Chondrocyte (in vitro differentiated cells): ENCODE measurements around the gene KDM4B. TPM values are rescaled to one million over a fixed set of nuclear protein-coding genes. Genes with fewer than 3 reads are reported as not detected.

Experiments
- DNase-seq: peaks from one replicate; pipeline ENCODE4 v3.0.0; 2021; ENCODE audit warnings: mixed read lengths, low spot score
- H3K27ac Mint-ChIP-seq: one replicate; pipeline ENCODE4 v1.8.0; 2021; ENCODE audit warnings: mild to moderate bottlenecking, moderate library complexity, mixed read lengths; ENCODE audit not compliant: unreplicated experiment
- H3K27me3 Mint-ChIP-seq: 2 replicates; pipeline ENCODE4 v1.8.0; 2021; ENCODE audit warnings: low read depth, mixed read lengths
- H3K36me3 Mint-ChIP-seq: 2 replicates; pipeline ENCODE4 v1.8.0; 2021; ENCODE audit warnings: low read depth, mixed read lengths
- H3K4me1 Mint-ChIP-seq: 2 replicates; pipeline ENCODE4 v1.8.0; 2021; ENCODE audit warnings: low read depth, mild to moderate bottlenecking, mixed read lengths
- H3K4me3 Mint-ChIP-seq: one replicate; pipeline ENCODE4 v1.8.0; 2021; ENCODE audit warnings: mild to moderate bottlenecking, moderate library complexity, mixed read lengths; ENCODE audit not compliant: unreplicated experiment
- H3K9me3 Mint-ChIP-seq: 2 replicates; pipeline ENCODE4 v1.8.0; 2021; ENCODE audit warnings: low read depth, mixed read lengths
- CTCF ChIP-seq: fragments of 200-600 bp; sonication (generic); IDR thresholded peaks from 2 replicates; pipeline ENCODE4 v1.5.0; 2021; ENCODE audit warnings: antibody characterized with exemption, mild to moderate bottlenecking, moderate library complexity
- total RNA-seq: library from RNA; stranded (reverse); gene quantifications from 3 replicates; pipeline ENCODE4 v1.2.1, GENCODE V29; 2021

KDM4B gene
- total RNA-seq, 1 donor from 2014 or later, result 52.2 TPM

- Mint-ChIP-seq H3K27me3 (no peaks in the 10 kb centered on the region), H3K27ac (no peak overlapping the region), H3K36me3 (peaks cover 7% of the 10 kb centered on the region), H3K9me3 (no peaks in the 10 kb centered on the region), H3K4me3 (no peak overlapping the region), H3K4me1 (no peaks in the 10 kb centered on the region)
- no peak for DNase-seq
- no peak for TF ChIP-seq CTCF
Measured at GRCh38 chr19:5073153-5073844, 104.4 kb downstream of the KDM4B start.

GRCh38 chr19:5074407-5074806, 105.5 kb downstream of the KDM4B start:
- Mint-ChIP-seq H3K4me3 (no peak overlapping the region), H3K9me3 (no peaks in the 10 kb centered on the region), H3K27me3 (no peaks in the 10 kb centered on the region), H3K36me3 (peaks cover 10% of the 10 kb centered on the region), H3K27ac (no peak overlapping the region), H3K4me1 (no peaks in the 10 kb centered on the region)
- no peak for TF ChIP-seq CTCF
- DNase-seq, result no peak

GRCh38 chr19:5074830-5075394, 106.0 kb downstream of the KDM4B start:
- H3K4me1 Mint-ChIP-seq, result no peaks in the 10 kb centered on the region
- no peak overlapping the region for H3K27ac Mint-ChIP-seq
- no peaks in the 10 kb centered on the region for H3K9me3 Mint-ChIP-seq
- no peak for DNase-seq
- H3K4me3 Mint-ChIP-seq, result no peak overlapping the region
- TF ChIP-seq CTCF, result no peak
- H3K36me3 Mint-ChIP-seq, result peaks cover 10% of the 10 kb centered on the region
- H3K27me3 Mint-ChIP-seq, result no peaks in the 10 kb centered on the region

GRCh38 chr19:5075597-5075996, 106.7 kb downstream of the KDM4B start:
- no peaks in the 10 kb centered on the region for H3K4me1 Mint-ChIP-seq
- H3K36me3 Mint-ChIP-seq, result peaks cover 14% of the 10 kb centered on the region
- H3K27ac Mint-ChIP-seq, result no peak overlapping the region
- no peak overlapping the region for H3K4me3 Mint-ChIP-seq
- DNase-seq, result no peak
- H3K27me3 Mint-ChIP-seq, result no peaks in the 10 kb centered on the region
- no peaks in the 10 kb centered on the region for H3K9me3 Mint-ChIP-seq
- TF ChIP-seq CTCF, result no peak

- TF ChIP-seq CTCF, result no peak
Measured at GRCh38 chr19:5076440-5077208, 107.7 kb downstream of the KDM4B start.

More at GRCh38 chr19:5076440-5077208, 107.7 kb downstream of the KDM4B start:
- H3K9me3 Mint-ChIP-seq, result no peaks in the 10 kb centered on the region
- H3K27me3 Mint-ChIP-seq, result no peaks in the 10 kb centered on the region
- H3K27ac Mint-ChIP-seq, result no peak overlapping the region
- no peaks in the 10 kb centered on the region for H3K4me1 Mint-ChIP-seq
- H3K4me3 Mint-ChIP-seq, result no peak overlapping the region
- DNase-seq, result no peak
- peaks cover 21% of the 10 kb centered on the region for H3K36me3 Mint-ChIP-seq
